HG03342 (cell line): ENCODE data around the gene SYMPK.

Source experiments
- ATAC-seq: cut with Tn5 transposase; IDR thresholded peaks from one replicate; pipeline ENCODE4 v1.9.1; 2021; ENCODE audit warnings: mild to moderate bottlenecking, moderate library complexity; ENCODE audit not compliant: unreplicated experiment

SYMPK gene

DNA sequence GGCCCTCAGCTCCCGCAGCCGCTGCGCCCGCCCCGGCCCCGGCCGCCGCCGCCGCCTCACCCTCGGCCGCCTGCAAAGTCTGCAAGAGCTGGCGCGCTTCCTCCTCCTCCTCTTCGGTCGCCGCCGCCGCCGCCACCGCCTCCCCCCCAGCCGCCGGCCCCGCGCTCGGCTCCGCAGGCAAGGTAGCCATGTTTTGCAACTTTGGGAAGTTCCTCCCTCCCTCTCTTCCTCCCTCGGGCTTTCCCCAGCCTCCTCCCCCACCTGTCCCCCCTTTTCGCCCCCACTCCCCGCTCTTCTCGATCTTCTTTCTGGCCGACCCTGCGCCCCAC lies 94.3 kb downstream of the SYMPK start:
- ATAC-seq, result no peak

DNA sequence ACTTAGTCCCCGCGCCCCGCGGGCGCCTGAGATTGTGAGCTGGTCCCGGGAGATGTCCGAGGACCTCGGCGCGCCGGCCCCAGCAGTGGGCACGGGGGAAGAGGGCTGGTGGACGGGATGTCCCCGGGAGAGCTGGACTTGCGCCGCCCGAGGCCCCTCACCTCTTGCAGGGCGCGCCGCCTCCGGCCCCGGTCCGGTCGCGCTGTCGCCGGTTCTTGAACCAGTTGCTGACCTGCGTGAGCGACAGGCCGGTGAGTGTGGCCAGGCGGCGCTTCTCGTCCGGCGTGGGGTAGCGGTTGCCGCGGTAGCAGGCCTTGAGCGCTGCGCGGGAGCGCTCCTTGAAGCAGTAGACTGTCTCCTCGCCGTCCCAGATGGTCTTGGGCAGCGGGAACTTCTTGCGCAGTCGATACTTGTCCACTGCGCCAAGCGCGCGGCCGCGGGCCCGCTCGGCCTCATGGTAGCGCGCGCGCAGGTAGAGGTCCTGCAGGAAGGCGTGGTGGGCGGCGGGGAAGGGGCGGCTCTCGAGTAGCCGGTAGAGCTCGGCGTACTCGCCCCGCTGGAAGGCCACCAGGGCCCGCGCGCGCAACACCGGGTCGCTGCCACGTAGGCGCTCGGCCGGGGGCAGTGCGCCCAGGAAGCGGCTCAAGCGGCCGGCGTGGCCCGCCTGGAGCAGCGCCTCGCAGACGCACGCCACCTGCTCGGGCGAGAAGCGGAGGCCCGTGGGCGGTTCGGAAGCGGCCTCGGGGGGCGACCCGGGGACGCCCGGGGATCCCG lies 94.9 kb downstream of the SYMPK start:
- no peak for ATAC-seq

DNA sequence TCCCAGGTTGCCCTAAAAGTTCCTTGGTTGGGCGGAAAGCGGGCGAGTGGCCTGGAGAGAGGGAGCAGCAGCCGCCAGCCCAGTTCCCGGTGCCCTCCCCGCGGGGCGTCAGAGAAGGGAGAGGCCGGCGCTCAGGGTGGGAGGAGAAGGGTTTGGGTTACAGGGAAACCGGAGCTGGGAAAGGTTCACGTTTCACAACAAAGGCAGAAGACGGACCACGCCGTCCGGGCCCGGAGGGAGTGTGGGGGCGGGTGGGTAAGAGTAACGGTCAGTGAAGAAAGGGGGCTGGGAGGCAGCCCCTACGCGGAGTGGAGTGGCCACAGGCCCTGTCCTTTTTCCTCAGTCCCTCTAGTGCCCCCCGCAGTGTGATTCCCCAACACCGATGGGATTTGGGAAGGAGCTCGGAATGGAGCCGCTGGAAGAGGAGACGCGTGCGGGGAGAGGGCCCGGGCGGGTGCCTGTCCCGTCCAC lies 95.5 kb downstream of the SYMPK start:
- ATAC-seq, result no peak

DNA sequence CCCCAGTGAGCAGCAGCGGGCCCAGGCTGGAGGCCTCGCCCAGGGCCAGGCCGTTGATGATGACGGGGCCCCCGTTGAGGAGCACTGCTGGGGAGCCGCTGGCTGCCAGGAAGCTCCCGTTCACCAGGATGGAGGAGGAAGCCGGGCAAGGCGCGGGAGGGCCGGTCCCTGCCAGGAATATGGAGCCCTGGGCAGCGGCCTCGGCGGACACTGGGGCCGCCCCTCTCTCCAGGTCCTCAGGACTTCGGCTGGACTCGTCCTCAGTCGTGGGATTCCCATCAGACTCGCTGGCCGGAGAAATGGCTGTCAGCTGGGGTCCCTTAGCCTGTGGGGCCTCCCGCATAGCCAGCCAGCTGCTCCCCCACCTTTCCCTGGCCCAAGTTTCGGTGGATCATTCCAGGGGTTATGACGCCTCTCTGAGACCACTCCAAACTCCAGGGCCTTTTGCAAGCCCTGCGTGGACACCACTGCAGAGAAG lies 96.0 kb downstream of the SYMPK start:
- no peak for ATAC-seq

DNA sequence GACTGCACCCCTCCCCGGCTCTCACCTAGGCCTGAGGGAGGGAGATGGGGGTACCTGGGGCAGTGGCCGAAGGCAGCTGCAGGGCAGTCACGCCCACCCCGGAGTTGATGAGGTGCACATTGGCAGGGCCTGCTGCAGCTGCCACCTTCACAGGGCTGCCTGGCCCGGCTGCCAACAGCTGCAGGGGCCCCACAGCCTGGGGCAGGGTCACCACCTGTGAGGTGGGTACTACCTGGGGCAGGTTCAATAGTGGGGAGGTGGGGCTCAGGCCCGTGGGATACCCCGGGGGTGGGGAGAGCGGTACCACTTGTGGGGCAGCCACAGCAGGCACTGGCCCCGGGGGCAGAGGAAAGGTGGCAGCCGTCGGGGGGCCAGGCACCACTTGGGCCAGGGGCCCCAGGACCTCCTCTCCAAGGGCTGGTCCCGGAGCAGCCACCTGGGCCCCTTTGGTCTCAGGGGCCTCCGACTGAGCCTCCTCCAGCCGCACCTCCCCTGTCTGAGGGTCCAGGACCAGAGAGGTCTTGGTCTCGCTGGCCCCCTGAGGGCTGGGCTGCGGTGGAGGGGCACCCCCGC lies 96.6 kb downstream of the SYMPK start:
- no peak for ATAC-seq

DNA sequence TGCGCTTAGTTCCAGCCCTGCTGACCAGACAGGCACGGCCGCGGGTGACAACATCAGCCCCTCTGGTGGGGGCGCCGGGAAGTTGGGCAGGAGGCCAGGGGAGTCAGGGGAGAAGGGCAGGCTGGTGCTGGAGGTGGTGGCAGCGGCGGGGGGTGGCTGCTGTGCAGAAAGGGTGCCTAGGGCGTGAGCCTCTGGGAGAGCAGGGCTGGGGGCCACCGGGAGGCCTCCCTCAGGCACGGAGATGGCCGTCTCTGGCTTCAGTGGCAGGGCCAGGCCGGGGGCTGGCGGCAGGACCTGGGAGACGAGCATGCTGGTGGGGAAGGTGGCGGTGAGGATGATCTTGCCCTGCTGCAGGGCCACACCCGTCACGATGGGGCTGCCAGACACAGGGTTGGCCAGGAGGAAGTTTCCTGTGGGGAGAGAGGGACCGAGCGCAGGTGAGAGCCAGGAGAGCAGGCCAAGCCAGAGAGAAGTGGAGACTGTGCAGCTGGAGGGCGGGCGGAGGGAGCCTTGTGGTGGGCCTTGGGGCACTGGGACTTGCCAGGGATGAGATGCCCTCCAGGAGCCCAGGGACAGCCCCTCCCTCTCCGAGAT lies 97.1 kb downstream of the SYMPK start:
- ATAC-seq, result no peak
